Hematopoietic multipotent progenitor cell treated with erythropoietin and hydrocortisone succinate and interleukin-3 and kit ligand, for 8 days (in vitro differentiated cells): ENCODE results near the gene TNNI3K.

Experiments used
- DNase-seq: peaks from one replicate; pipeline ENCODE4 v3.0.0-alpha.2; 2015

Gene TNNI3K

DNA sequence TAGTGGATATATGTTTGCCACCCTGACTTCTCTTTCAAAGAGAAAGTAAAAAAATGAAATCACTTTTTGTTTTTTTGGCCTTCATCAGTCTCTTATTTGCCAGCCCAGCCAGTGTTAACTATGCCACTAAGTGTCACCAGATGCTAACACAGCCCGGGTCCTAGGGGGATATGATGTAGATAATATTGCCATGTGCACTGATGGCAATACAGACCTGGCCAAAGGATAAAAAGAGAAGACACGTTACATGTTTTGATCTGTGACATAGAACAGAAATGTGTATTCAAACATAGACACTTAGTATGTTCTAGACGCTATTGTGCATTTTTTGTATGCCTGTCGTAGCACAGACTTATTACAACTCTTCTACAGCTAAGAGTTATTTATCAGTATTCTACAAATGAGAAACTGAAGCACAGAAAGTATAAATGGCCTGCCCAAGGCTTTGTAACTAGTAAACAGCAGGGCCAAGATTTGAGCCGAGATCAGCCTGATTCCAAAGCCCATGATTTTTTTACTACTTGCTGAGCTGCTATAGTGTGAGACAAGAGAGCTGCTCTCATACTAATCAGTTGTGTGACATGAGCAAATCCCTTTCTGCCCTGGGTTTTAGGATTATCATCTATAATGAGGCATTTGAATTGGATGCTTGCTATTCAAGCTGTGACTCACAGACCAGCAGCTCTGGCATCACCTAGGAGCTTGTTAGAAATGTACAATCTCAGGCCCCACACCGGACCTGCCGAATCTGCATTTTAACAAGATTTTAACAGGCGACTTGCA is 270.9 kb downstream of the TNNI3K start:
- no peak for DNase-seq

DNA sequence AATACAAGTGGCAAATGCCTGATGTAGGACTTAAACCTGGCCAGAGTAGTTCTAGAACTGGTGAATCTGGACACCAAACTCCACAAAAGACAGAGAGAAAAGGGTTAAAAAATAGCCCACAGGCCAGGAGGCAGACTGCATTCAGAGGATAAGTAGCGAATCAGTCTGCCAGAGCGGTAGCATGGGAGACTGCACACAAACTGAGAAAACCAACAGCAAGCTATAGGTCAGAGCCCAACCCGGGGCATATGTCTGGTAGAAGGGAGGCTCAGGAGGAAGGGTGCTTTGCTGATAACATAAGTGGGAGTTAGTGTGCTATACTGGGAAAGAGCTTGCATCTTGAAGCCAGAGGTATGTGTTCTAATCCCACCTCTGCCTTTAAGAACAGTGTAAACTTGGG is 273.3 kb downstream of the TNNI3K start:
- DNase-seq: no peak

DNA sequence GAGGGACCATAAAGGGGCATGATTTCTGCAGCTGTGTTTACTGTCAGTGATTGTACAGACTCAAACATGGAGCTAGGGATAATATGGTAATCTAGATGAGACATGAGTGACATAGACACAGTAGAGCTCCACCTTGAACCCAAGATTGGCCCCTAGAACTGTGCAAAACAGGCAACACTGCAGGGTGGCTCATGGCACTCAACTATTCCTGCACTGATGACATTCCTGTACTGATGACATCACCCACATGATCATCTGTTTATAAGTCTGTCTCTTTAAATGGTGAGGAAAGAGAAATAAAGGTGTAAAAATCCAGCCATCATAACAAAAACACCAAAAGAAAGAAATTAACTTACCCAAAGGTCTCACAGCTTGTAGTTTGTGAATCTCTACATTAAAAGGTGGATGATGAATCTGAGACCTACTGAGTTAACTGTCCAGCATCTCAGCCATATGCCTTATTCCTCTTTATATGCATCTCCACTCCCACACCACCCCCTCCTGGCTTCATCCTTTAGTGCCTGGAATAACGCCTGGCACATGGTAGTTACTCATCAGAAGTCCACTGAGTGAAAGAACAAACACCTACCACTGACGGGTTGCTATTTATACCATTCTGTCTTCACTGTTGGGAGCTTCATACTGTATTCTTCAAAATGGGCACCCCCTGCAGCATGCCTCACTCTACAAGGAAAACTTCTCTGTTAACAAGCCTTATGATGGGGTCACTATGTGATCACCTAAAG is 277.2 kb downstream of the TNNI3K start, which contains the start of gene LRRC53:
LRRC53 (minus strand) TSS at position 442 of the 746 bp plus-strand sequence. CDS start 29,262 bp downstream, outside the sequence.
- DNase-seq: no peak

DNA sequence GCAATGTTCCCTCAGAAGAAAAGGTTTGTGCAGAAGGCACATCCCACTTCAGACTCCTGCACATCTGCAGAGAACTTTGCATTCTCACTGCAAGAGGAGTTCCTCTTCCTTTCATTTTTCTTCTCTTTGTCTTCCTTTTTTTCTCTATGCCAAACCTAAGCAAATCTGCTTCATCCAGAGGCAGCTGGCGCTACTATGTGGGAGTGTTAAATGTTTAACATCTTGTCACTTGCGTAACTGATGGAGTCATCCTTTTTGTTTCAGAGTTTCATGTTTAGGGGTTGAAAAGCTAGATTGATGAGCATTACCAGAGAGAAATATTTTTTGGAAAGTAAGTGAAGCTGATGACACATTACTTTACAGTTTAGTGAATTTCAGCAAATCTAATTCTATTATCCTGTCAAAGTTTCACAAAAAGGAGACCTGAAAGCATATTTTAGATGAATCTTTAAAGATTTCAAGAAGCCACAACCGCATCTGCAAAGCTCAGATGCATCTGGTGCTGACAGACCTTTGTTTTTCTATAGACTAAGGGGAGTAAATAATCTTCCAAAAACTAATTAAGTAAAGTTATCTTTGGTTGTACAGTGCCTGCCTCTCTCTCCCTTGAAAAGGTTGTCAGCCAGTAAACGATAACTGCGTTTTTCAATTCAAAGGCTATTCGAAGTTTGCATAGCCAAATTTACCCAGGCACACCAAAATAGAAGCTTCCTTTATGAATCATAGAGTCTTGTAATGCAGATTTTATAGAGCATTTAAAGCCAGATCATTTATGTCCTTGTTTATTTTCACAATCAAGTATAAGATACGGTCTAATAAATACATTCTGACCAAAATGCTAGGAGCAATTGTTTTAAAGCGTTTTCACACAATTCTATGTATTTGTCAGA is 278.5 kb downstream of the TNNI3K start:
- DNase-seq: no peak

DNA sequence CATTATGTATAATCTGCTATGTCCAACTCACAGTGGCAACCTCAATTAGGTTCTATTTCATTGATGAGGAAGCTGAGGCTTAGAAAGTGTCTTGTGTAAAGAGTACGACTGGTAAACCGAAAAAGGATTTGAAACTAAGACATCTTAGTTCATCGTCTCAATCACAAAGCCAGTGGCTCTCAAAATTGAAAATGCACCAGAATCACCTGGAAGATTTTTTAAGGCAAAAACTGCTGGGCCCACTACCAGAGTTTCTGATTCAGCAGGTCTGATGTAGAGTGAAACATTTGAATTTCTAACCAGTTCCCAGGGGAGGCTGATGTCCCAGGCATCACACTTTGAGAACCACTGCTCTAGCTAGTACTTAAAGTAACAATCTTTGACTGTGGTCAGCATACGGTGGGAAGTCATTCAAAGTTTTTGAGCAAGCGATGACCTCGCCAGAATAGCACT is 282.4 kb downstream of the TNNI3K start:
- no peak for DNase-seq

DNA sequence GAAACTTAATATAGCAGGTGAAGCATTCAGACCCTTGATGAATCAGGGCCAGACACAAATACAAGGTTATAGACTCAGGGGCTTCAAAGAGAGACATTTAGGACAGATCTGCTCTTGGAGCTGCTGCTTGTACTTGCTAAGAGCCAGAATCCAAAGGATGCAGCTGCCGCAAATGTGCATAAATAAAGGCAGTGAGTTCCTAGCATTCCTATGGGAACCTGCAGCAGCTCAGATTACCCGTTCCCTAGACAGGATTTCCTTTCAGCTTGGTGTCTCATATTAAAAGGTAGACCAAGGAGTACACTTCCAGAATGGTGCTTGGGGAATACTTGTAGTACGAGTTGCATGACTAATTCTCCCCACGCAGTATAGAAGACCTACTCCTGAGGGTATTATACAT is 287.0 kb downstream of the TNNI3K start:
- no peak for DNase-seq

DNA sequence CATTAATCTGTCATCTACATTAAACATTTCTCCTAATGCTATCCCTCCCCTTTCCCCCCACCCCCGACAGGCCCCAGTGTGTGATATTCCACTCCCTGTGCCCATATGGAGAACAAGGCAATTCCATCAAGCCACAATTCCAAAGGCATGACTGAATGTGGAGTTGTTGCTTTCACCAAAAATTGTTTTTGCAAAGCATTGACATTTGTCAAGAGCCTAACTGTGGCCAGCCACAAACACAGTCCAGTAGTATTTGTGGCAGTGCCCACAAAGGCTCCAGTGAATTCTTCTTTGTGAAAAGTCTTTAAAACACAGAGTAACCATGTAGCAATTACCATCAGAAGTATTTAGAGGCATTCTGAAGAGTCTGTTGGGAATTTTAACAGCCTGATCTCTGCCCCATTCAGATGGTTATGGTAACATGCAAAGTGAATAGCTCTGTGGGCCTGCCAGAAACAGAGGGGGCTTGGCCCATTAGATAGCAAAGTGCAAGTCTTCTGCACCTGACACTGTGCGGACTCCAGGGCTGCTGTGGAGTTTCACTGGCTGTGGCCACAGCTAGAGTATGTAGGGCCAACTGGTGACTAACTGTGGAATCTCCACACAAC is 288.8 kb downstream of the TNNI3K start:
- no peak for DNase-seq

DNA sequence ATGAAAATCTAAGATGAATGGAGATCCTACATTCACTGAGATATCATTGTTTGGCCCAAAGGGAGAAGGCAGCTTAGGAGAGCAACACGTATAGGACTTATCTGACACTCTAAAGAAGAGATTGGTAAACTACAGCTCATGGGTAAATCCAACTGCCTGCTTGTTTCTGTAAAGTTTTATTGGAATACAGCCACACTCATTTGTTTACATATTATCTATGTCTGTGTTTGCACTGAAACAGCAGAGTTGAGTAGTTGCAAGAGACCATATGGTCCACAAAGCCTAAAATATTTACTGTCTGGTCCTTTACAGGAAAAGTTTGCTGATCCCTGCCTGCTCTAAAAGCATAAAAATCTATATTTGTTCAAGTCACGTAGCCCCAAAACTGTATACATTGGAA is 291.5 kb downstream of the TNNI3K start:
- no peak for DNase-seq

DNA sequence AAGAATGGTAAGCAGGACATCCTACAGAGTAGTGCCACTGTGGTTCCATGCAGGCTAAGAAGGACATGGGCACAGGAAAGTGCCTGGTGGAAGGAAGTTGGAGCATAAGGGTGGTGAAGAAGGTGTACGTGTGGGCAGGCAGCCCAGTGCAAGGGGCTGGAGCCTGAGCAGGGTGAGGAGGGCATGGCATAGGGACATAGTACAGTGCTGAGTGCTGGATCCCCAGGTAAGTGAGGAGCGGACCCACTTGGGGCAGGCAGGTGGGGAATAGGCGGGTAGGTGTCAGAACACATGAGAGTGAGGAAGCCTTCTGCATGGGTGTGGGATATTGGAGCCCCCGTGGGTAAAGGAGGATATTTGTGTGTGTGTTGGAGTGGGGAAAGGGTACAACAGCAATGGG is 292.9 kb downstream of the TNNI3K start:
- DNase-seq: no peak

DNA sequence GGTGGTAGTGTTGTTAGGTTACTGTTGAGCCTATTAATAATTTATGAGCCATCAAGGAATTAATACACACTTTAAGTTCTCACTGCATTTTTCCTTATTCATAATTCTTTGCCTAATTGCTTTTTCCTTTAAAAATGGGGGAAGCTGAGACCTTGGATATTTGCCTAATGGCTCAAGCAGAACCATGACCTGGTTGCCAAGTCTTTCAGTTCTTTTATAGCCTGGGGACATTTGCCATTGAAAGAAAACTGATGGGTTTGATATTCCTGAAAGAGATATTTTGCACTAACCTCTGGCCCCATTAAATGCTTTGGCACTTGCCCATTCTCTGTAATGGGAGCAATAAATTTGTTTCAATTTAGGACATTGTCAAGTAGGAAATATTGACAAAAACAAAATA is 295.7 kb downstream of the TNNI3K start:
- no peak for DNase-seq

DNA sequence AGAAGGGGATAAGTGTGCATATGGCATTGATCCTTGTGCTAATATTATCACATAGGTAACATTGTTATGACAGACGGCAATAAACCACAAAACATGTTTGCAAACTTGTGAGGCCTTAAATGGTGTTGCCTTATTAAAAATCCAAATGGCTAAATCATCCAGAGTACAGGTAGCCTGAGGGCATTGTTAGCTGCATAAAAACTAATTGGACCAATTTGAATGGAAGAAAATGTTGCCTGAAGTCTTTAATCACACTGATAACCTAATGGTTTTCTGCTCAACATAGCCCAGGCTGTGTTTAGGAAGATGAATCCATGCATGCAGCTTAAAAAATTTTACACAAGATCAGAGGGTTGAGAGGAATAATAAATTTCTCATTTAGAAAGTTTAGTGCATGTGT is 296.6 kb downstream of the TNNI3K start:
- DNase-seq: no peak

DNA sequence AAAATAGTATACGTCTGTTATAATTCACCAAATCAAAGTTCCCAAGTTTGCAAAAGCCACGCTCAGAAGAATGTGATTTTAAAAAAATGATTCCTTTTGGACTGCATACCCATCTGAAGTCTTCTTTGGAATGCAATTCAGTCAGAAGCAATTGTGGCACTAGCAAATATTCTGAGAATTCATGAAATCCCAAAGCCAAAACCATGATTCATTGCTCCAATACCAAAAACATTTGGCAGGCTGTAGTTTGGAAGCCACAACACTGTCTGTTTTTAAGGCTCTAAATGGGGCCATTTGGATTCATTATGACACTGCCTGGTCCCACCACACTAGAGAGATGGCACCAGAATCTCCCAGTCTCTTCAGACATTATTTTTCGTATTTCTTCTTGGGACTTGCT is 299.1 kb downstream of the TNNI3K start:
- DNase-seq: no peak

DNA sequence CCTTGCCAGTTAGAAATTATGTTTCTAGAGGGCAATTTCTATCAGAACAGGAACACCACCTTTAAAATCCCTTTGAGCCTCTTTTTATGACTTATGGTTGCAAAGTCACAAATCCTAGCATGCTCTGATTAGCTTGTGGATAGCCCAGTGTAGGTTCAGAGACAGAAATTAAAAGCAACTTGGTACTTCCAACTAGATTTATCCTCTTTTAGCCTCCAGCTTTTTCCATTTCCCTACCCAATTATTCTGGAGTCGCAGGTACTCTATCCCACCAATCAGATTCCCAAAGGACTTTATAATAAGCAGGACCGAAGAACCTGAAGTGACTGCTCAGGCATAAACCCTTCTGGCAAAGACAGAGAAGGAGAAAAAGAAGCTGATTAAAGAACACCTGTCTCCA is 310.6 kb downstream of the TNNI3K start:
- no peak for DNase-seq

DNA sequence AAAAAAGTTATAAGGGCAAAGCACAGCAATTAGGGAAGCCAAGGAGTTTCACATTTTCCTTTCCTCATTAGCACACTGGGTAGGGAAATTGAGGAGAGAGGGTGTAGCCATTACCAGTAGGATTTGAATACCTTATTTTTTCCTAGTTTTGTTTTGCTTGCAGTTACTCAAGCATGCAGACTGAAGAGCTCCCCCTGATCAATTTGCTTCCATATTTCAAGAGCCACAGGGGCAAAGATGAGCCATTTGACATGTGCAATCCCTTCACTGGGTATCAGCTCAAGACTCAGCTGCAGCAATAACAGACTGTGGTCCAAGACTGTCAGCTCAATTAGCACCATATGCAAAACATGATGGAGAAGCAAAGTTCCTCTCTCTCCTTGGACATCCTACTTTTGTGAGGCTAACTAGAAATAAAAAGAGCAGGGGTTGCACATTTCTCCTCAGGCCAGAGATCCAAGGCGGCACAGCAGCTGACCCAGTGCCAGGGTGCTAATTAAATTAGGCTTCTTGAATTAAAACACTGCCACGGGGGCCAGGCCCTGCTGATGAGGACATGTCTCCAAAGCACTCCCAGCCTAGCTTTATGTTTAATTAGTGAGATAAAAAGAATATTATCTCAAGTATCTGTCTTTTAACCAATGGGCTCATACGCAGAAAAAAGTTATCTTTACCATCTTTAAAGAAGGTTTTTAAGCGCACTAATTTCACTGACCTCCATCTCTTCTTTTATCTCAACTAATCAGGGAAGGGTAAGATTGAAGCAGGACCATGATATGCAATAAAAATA is 314.0 kb downstream of the TNNI3K start:
- no peak for DNase-seq

DNA sequence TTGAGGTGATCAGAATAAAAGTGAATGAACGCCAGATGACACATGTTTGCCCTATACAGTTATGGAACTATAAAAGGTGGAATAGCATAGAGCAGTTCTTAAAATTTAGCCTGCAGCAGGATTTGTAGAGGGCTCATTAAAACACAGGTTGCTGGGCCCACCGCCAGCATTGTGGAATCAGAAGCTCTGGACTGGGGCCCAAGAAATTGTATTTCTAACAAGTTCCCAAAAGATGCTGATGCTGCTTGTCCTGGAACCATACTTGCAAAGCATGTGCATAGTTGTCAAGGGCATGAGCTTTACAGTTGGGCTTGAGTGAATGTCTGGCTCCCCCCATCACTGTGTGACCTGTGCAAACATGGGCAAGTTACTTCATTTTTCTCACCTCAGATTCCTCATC is 314.7 kb downstream of the TNNI3K start:
- no peak for DNase-seq

DNA sequence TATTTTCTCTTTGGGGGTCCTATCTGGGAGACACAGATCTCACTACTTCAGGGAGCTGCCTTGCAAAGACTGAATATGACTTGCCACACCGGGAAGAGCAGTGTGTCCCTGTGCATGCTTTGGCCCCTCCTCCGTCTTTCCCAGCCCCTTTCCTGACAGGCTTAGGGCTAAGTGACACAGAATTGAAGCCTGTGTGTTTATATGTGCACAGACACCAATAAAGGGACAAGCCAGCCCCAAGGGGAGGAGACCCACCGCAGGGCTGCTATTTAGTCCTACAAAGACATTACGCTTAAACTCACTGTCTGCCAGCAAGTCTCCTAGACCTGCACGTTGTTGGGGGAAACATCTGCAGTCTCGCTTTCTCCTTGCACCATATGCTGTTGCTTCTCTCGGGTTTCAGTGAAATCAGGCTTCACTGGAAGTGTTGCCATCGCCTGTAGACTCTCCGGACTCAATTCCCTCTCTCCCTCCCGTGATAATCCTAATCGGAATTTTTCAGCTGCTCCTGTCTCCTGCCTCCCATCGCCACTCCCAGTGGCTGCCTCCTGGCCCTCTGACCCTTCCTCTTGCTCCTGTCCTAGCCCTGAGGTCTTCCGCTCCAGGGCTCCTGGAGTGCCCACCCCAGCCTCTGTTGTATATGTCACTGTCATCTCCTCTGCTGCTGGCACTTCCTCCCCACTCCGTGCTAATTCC is 335.8 kb downstream of the TNNI3K start:
- no peak for DNase-seq

DNA sequence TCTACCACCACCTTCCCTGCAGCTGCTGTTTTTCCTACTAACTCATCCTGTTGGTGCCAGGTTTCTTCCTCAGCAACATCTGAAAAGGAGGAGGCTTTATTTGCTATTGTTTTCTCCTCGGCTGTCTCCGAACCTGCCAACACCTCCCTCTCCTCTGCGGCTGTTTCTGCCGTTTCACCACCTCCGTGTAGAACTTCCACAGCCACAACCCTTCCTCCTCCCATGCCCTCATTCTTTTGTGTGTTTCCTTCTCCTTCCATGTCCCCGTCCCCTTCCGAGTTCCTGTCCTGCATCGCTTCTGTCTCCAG is 336.3 kb downstream of the TNNI3K start:
- no peak for DNase-seq

DNA sequence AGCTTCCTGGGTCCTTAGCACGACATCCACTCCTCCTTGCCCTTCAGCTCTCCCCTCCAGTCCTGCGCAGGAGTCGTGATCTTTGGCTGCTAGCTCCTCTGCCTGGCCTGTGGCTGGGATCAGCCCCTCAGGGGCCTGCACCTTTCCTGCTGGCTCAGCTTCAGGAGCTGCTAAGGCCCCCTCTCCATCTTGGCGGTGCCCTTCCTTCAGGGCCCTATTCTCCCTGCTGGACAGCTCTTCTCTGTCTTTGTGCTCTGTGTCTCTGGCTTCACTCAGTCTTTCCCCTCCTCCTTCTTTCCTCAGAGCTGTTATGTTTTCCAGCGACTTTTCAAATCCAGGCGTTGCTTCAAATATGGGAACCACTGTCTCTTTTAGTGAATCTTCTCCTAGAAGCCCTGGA is 336.7 kb downstream of the TNNI3K start:
- no peak for DNase-seq

DNA sequence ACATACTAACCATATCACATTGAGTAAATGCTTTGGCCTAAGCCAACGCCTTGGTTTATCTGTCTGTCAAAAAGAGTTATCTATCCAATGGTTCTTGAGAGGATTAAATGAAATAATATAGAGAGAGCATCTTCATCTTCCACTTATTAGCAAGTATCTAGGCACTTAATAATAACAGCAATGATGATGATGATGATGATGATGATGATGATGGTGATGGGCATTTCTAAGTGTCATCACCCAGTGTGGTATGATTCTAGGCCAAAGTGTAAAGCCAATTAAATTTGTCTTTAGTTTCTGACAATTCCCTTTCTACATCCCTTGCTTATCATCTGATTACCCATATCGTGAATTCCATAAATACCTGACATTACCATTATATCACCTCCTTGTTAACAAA is 342.9 kb downstream of the TNNI3K start:
- no peak for DNase-seq

DNA sequence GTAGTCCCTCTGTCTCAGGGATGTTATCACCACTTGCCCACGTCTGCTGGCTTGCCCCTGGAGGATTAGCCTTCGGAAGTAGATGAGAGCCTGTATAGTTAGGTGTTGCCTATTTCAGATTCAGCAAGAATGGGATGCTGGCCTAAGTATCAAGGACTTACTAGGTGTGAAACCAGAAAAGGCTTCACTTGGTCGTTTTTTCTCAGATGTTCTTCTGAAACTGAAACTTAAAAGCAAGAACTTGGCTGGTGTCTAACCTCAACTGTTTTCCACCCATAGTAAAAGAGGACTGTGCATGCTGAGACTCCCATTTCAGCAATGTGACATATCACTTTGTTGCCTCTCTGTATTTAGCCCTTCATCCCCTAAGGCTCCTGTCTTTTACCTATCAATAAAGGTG is 344.2 kb downstream of the TNNI3K start:
- no peak for DNase-seq

DNA sequence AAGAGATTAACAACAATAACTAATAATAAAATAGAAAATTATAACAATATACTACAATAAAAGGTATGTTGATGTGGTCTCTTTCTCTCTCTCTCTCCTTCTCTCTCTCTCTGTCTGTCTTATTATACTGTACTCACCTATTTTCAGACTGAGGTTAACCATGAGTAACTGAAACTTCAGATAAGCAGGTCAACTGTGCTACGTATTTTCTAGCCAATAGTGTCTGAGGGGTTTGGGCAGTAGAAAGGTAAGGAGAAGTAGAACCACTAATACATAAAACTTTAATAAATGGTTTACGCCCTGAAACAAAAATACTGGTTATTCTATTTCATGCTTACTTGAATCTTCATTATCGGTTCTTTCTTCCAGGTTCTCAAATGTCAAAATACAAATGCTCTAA is 348.2 kb downstream of the TNNI3K start:
- no peak for DNase-seq

DNA sequence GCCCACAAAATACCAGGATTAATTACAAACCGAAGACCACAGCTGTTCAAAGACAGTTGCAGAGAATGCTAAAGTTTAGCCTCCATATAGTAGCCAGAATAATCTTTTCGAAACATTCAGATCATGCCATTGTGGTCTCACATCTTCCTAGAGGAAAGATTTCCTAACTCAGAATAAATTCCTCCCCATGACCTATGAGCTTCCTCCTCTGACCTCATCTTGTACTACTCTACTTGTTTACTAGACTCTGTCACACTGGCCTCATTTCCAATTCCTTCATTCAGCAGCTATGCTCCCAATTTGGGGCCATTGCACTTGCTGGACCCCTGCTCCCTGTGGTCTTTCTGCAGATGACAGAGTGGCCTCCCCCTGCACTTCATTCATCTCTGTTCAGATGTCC is 349.0 kb downstream of the TNNI3K start:
- DNase-seq: no peak
